Measurements from ENCODE around the gene CD1C. TPM values are rescaled to one million over a fixed set of nuclear protein-coding genes. Genes with fewer than 3 reads are reported as not detected.
"Not testable (repeated sequence)": the region's sequence is repeated elsewhere in the genome, so short reads cannot be mapped to it uniquely, and the experiment has no call there.

The CD1C gene
- total and polyA plus RNA-seq, 2 donors (not counting 3 experiments of a cell fraction or from before 2014, with no cell fraction given), result not detected

DNA sequence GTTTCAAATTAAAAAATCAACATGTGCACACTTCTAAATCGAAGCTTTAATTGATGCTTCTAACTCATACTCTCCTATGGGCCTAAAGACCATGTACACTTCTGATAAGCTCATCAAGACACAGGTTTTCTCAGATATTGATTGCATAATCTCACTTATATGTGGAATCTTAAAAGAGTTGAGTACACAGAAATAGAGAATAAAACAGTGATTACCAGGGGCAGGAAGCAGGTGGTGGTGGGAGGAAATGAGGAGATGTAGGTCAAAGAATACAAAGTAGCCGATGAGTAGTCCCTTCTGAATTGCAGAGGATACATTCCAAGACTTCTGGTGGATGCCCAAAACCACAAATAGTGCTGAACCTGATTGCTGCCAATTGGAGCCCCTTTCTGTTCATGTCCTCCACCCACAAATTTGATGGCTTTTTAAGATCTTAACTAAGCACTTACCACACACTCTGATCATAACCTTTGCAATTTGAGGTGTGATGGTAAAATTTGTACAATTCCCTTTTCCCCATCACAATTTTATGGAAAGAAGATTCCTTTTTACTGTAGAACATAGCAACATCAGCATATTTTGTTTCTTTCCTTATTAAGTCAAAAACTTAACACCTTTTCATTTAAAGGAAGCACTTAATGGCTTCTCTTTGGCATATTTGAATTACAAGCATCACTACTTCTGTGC lies 44.9 kb downstream of the CD1C start:
- Histone ChIP-seq H3K9me3 (replicated peaks; ENCODE audit: control insufficient read depth, insufficient read depth, low read length) (no peaks in the 10 kb centered on the region), H3K4me1 (ENCODE audit: control insufficient read depth, extremely low read depth, insufficient read depth, low read length) (no peaks in the 10 kb centered on the region), H3K27ac (ENCODE audit: insufficient read depth, low read depth, low read length) (no peak overlapping the region), H3K36me3 (ENCODE audit: control insufficient read depth in 2 of 2, extremely low read depth in 1 of 2, insufficient read depth in 2 of 2, low read length in 2 of 2) (no peaks in the 10 kb centered on the region), H3K4me2 (ENCODE audit: insufficient read depth, low read length) (no peak overlapping the region), H2AFZ (ENCODE audit: low read depth, low read length) (no peak overlapping the region), H3K27me3 (ENCODE audit: control insufficient read depth in 2 of 2, insufficient read depth in 2 of 2, low read length in 2 of 2) (no peaks in the 10 kb centered on the region), H3K9ac (replicated peaks; ENCODE audit: extremely low read depth, insufficient read depth, low read length) (no peak overlapping the region), H3K79me2 (ENCODE audit: control insufficient read depth, insufficient read depth, low read length) (no peaks in the 10 kb centered on the region), H4K20me1 (replicated peaks; ENCODE audit: control insufficient read depth, extremely low read depth, insufficient read depth, low read length) (no peaks in the 10 kb centered on the region), H3K4me3 (replicated peaks in 1 of 3; ENCODE audit: insufficient read depth in 1 of 3, low read depth in 1 of 3, low read length in 3 of 3) (no peak overlapping the region), H3K9me1 (replicated peaks; ENCODE audit: control insufficient read depth, extremely low read depth, insufficient read depth, low read length) (no peaks in the 10 kb centered on the region)
- POLR2A ChIA-PET, result no interaction called here
- dilution Hi-C loops (cut with MboI; ENCODE audit: extremely low pct_ligation_motif_present, low sequenced_read_pairs), result no loop called here
- intact Hi-C loops (cut with micrococcal nuclease), result no loop called here
- TF ChIP-seq FOS (IDR thresholded peaks at IDR 0.05; ENCODE audit: borderline replicate concordance, insufficient read depth, low read length), result no peak
- DNase-seq (ENCODE audit: low read depth, low spot score), result no peak
- FAIRE-seq, result no peak
- CTCF ChIA-PET, result no interaction called here
- BruUV-seq (replicated peaks), result no TSS peak

DNA sequence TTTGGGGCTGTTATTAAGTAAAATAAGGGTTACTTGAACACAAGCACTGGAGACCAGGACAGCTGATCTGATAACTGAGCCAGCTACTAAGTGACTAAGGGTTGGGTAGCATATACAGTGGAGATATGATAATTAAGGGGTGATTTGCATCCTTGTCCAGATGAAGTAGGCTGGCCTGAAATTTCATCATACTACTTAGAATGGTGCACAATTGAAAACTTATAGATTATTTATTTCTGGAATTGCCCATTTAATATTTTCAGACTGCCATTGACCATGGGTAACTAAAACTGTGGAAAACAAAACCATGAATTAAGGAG lies 45.5 kb downstream of the CD1C start:
- Histone ChIP-seq H2AFZ (ENCODE audit: low read depth, low read length) (no peak overlapping the region), H4K20me1 (replicated peaks; ENCODE audit: control insufficient read depth, extremely low read depth, insufficient read depth, low read length) (no peaks in the 10 kb centered on the region), H3K4me3 (replicated peaks in 1 of 3; ENCODE audit: insufficient read depth in 1 of 3, low read depth in 1 of 3, low read length in 3 of 3) (no peak overlapping the region), H3K36me3 (ENCODE audit: control insufficient read depth in 2 of 2, extremely low read depth in 1 of 2, insufficient read depth in 2 of 2, low read length in 2 of 2) (no peaks in the 10 kb centered on the region), H3K27ac (ENCODE audit: insufficient read depth, low read depth, low read length) (no peak overlapping the region), H3K9ac (replicated peaks; ENCODE audit: extremely low read depth, insufficient read depth, low read length) (no peak overlapping the region), H3K4me2 (ENCODE audit: insufficient read depth, low read length) (no peak overlapping the region), H3K4me1 (ENCODE audit: control insufficient read depth, extremely low read depth, insufficient read depth, low read length) (no peaks in the 10 kb centered on the region), H3K79me2 (ENCODE audit: control insufficient read depth, insufficient read depth, low read length) (no peaks in the 10 kb centered on the region), H3K9me1 (replicated peaks; ENCODE audit: control insufficient read depth, extremely low read depth, insufficient read depth, low read length) (no peaks in the 10 kb centered on the region), H3K27me3 (ENCODE audit: control insufficient read depth in 2 of 2, insufficient read depth in 2 of 2, low read length in 2 of 2) (no peaks in the 10 kb centered on the region), H3K9me3 (replicated peaks; ENCODE audit: control insufficient read depth, insufficient read depth, low read length) (no peaks in the 10 kb centered on the region)
- DNase-seq (ENCODE audit: low read depth, low spot score), result no peak
- dilution Hi-C loops (cut with MboI; ENCODE audit: extremely low pct_ligation_motif_present, low sequenced_read_pairs), result no loop called here
- FAIRE-seq, result no peak
- intact Hi-C loops (cut with micrococcal nuclease), result no loop called here
- no TSS peak for BruUV-seq (replicated peaks)
- CTCF ChIA-PET, result no interaction called here
- no peak for TF ChIP-seq POLR2A (IDR thresholded peaks at IDR 0.05; ENCODE audit: low read depth, low read length)
- no peak for TF ChIP-seq MYC (IDR thresholded peaks at IDR 0.05; ENCODE audit: low read depth, low read length)
- TF ChIP-seq GATA2 (IDR thresholded peaks at IDR 0.05; ENCODE audit: insufficient read depth, insufficient read length, low read depth, low read length), result no peak
- no peak for TF ChIP-seq POLR2AphosphoS5 (IDR thresholded peaks at IDR 0.05; ENCODE audit: insufficient read depth, low read depth, low read length)
- TF ChIP-seq, protein P1, sequence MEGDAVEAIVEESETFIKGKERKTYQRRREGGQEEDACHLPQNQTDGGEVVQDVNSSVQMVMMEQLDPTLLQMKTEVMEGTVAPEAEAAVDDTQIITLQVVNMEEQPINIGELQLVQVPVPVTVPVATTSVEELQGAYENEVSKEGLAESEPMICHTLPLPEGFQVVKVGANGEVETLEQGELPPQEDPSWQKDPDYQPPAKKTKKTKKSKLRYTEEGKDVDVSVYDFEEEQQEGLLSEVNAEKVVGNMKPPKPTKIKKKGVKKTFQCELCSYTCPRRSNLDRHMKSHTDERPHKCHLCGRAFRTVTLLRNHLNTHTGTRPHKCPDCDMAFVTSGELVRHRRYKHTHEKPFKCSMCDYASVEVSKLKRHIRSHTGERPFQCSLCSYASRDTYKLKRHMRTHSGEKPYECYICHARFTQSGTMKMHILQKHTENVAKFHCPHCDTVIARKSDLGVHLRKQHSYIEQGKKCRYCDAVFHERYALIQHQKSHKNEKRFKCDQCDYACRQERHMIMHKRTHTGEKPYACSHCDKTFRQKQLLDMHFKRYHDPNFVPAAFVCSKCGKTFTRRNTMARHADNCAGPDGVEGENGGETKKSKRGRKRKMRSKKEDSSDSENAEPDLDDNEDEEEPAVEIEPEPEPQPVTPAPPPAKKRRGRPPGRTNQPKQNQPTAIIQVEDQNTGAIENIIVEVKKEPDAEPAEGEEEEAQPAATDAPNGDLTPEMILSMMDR (IDR thresholded peaks at IDR 0.05; ENCODE audit: extremely low read depth in 1 of 2, insufficient read depth in 1 of 2, low read depth in 1 of 2, low read length in 2 of 2), result no peak
- TF ChIP-seq JUN (IDR thresholded peaks at IDR 0.05; ENCODE audit: borderline replicate concordance, insufficient read depth, insufficient read length, low read depth), result no peak
- TF ChIP-seq EZH2 (IDR thresholded peaks at IDR 0.05; ENCODE audit: borderline replicate concordance, low read depth, low read length, severe bottlenecking), result no peak
- TF ChIP-seq, protein P2, sequence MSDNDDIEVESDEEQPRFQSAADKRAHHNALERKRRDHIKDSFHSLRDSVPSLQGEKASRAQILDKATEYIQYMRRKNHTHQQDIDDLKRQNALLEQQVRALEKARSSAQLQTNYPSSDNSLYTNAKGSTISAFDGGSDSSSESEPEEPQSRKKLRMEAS (IDR thresholded peaks at IDR 0.05; ENCODE audit: insufficient read depth, insufficient read length), result no peak
- TF ChIP-seq FOS (IDR thresholded peaks at IDR 0.05; ENCODE audit: borderline replicate concordance, insufficient read depth, low read length), result no peak
- POLR2A ChIA-PET, result no interaction called here

DNA sequence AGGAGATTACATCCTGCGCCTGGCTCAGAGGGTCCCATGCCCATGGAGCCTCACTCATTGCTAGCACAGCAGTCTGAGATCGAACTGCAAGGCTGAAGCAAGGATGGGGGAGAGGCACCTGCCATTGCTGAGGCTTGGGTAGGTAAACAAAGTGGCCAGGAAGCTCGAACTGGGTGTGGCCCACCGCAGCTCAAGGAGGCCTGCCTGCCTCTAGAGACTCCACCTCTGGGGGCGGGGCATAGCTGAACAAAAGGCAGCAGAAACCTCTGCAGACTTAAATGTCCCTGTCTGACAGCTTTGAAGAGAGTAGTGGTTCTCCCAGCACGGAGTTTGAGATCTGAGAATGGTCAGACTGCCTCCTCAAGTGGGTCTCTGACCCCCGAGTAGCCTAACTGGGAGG lies 46.7 kb downstream of the CD1C start:
- BruUV-seq (replicated peaks); H3K79me2 ChIP-seq (ENCODE audit: control insufficient read depth, insufficient read depth, low read length); H3K9me3 ChIP-seq (replicated peaks; ENCODE audit: control insufficient read depth, insufficient read depth, low read length); DNase-seq (ENCODE audit: low read depth, low spot score); FAIRE-seq; H3K9ac ChIP-seq (replicated peaks; ENCODE audit: extremely low read depth, insufficient read depth, low read length); H4K20me1 ChIP-seq (replicated peaks; ENCODE audit: control insufficient read depth, extremely low read depth, insufficient read depth, low read length); H2AFZ ChIP-seq (ENCODE audit: low read depth, low read length); H3K4me2 ChIP-seq (ENCODE audit: insufficient read depth, low read length); POLR2A ChIA-PET; H3K9me1 ChIP-seq (replicated peaks; ENCODE audit: control insufficient read depth, extremely low read depth, insufficient read depth, low read length); CTCF ChIA-PET; H3K4me3 ChIP-seq (replicated peaks in 1 of 3; ENCODE audit: insufficient read depth in 1 of 3, low read depth in 1 of 3, low read length in 3 of 3); H3K4me1 ChIP-seq (ENCODE audit: control insufficient read depth, extremely low read depth, insufficient read depth, low read length); H3K36me3 ChIP-seq (ENCODE audit: control insufficient read depth in 2 of 2, extremely low read depth in 1 of 2, insufficient read depth in 2 of 2, low read length in 2 of 2); H3K27ac ChIP-seq (ENCODE audit: insufficient read depth, low read depth, low read length); dilution Hi-C loops (cut with MboI; ENCODE audit: extremely low pct_ligation_motif_present, low sequenced_read_pairs); intact Hi-C loops (cut with micrococcal nuclease); H3K27me3 ChIP-seq (ENCODE audit: control insufficient read depth in 2 of 2, insufficient read depth in 2 of 2, low read length in 2 of 2): not testable (repeated sequence)
